Measurements from ENCODE around the gene NCKAP5L.

Gene NCKAP5L

GRCh38 chr12:49821373-49822287 is 6.6 kb downstream of the NCKAP5L start:
- ATAC-seq = no peak
- TF ChIP-seq PPARA (CRISPR knock-in tag; IDR thresholded peaks at IDR 0.05; ENCODE audit: borderline replicate concordance) = no peak
- no peak for TF ChIP-seq GLIS3 (CRISPR knock-in tag; IDR thresholded peaks at IDR 0.05)
- no peak for TF ChIP-seq OSR1 (CRISPR knock-in tag; IDR thresholded peaks at IDR 0.05)
- TF ChIP-seq TOX (CRISPR knock-in tag; IDR thresholded peaks at IDR 0.05; ENCODE audit: borderline replicate concordance) = no peak
- TF ChIP-seq ESRRG (CRISPR knock-in tag; IDR thresholded peaks at IDR 0.05) = no peak
- no peak for TF ChIP-seq ARNTL (CRISPR knock-in tag; IDR thresholded peaks at IDR 0.05; ENCODE audit: borderline replicate concordance, low read depth)
- no peak for TF ChIP-seq SNAI2 (CRISPR knock-in tag; IDR thresholded peaks at IDR 0.05)
- TF ChIP-seq ISL1 (CRISPR knock-in tag; IDR thresholded peaks at IDR 0.05) = no peak
- TF ChIP-seq ZFP30 (CRISPR knock-in tag; IDR thresholded peaks at IDR 0.05) = no peak
- TF ChIP-seq TCF4 (CRISPR knock-in tag; IDR thresholded peaks at IDR 0.05; ENCODE audit: borderline replicate concordance) = no peak
- TF ChIP-seq CSDC2 (CRISPR knock-in tag; IDR thresholded peaks at IDR 0.05) = no peak
- no peak for TF ChIP-seq ZNF70 (CRISPR knock-in tag; IDR thresholded peaks at IDR 0.05)
- no peak for TF ChIP-seq ZNF8 (CRISPR knock-in tag; IDR thresholded peaks at IDR 0.05)

- TF ChIP-seq ESRRG (CRISPR knock-in tag; IDR thresholded peaks at IDR 0.05) = no peak
- no peak for TF ChIP-seq CSRNP3 (CRISPR knock-in tag; IDR thresholded peaks at IDR 0.05)
- peak; percentile 27; the same call in 1 of the 3 replicates for ATAC-seq
These were observed 8.4 kb downstream of the NCKAP5L start for GRCh38 chr12:49819786-49820185.

DNA sequence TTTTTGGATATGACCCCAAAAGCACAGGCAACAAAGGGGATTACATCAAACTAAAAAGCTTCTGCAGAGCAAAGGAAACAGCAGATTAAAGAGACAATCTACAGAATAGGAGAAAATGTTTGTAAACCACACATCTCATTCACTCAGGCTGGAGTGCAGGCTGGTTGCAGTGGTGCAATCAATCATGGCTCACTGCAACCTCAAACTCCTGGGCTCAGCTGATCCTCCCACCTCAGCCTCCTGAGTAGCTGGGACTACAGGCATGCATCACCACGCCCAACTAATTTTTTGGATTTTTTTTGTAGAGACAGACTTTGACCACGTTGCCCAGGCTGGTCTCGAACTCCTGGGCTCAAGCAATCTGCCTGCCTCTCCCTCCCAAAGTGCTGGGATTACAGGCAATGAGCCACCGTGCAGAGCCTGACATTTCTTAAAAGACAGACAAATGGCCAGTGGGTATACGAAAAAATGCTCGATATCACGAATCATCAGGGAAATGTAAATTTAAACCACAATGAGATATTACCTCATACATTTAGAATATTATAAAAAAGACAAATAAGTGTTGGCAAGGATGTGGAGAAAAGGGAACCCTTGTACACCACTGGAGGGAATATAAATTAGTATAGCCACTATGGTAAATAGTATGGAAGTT is 9.8 kb downstream of the NCKAP5L start:
- TF ChIP-seq OSR1 (CRISPR knock-in tag; IDR thresholded peaks at IDR 0.05) = no peak
- TF ChIP-seq RARB (CRISPR knock-in tag; IDR thresholded peaks at IDR 0.05) = no peak
- TF ChIP-seq TOX (CRISPR knock-in tag; IDR thresholded peaks at IDR 0.05; ENCODE audit: borderline replicate concordance) = no peak
- no peak for TF ChIP-seq ZFP30 (CRISPR knock-in tag; IDR thresholded peaks at IDR 0.05)
- no peak for TF ChIP-seq ZNF8 (CRISPR knock-in tag; IDR thresholded peaks at IDR 0.05)
- no peak for TF ChIP-seq ZC3H10 (CRISPR knock-in tag; IDR thresholded peaks at IDR 0.05)
- no peak for TF ChIP-seq TSHZ2 (CRISPR knock-in tag; IDR thresholded peaks at IDR 0.05)
- TF ChIP-seq CSRNP3 (CRISPR knock-in tag; IDR thresholded peaks at IDR 0.05) = no peak
- TF ChIP-seq GLIS3 (CRISPR knock-in tag; IDR thresholded peaks at IDR 0.05) = no peak
- no peak for TF ChIP-seq TCF4 (CRISPR knock-in tag; IDR thresholded peaks at IDR 0.05; ENCODE audit: borderline replicate concordance)
- no peak for TF ChIP-seq SNAI2 (CRISPR knock-in tag; IDR thresholded peaks at IDR 0.05)
- no peak for ATAC-seq

- no peak for ATAC-seq
- TF ChIP-seq ESRRG (CRISPR knock-in tag; IDR thresholded peaks at IDR 0.05) (no peak), ZNF565 (CRISPR knock-in tag; conservative IDR thresholded peaks at IDR 0.05; ENCODE audit: low read depth) (no peak), ZNF70 (CRISPR knock-in tag; IDR thresholded peaks at IDR 0.05) (no peak), ZFP30 (CRISPR knock-in tag; IDR thresholded peaks at IDR 0.05) (no peak), RARB (CRISPR knock-in tag; IDR thresholded peaks at IDR 0.05) (no peak), PPARA (CRISPR knock-in tag; IDR thresholded peaks at IDR 0.05; ENCODE audit: borderline replicate concordance) (no peak), TCF4 (CRISPR knock-in tag; IDR thresholded peaks at IDR 0.05; ENCODE audit: borderline replicate concordance) (no peak), PATZ1 (CRISPR knock-in tag; IDR thresholded peaks at IDR 0.05; ENCODE audit: borderline replicate concordance) (no peak), TSHZ2 (CRISPR knock-in tag; IDR thresholded peaks at IDR 0.05) (no peak), BACH2 (CRISPR knock-in tag; IDR thresholded peaks at IDR 0.05; ENCODE audit: borderline replicate concordance) (no peak), OSR1 (CRISPR knock-in tag; IDR thresholded peaks at IDR 0.05) (no peak), TOX (CRISPR knock-in tag; IDR thresholded peaks at IDR 0.05; ENCODE audit: borderline replicate concordance) (no peak), ZC3H10 (CRISPR knock-in tag; IDR thresholded peaks at IDR 0.05) (no peak), GLIS3 (CRISPR knock-in tag; IDR thresholded peaks at IDR 0.05) (no peak)
These were observed 15.1 kb downstream of the NCKAP5L start for GRCh38 chr12:49813131-49813530.
